GM23248 (cell line): ENCODE data around the gene ERMAP.

Experiments
- EZH2 ChIP-seq: fragments of 200-600 bp; sonication (generic); IDR thresholded peaks from 2 replicates; pipeline ENCODE4 v1.6.1; 2018; ENCODE audit warnings: antibody characterized with exemption, mild to moderate bottlenecking; ENCODE audit not compliant: insufficient read depth, poor library complexity, severe bottlenecking
- EZH2phosphoT487 ChIP-seq: fragments of 200-600 bp; sonication (generic); IDR thresholded peaks from 2 replicates; pipeline ENCODE4 v1.6.1; 2018; ENCODE audit warnings: antibody characterized with exemption, moderate library complexity, mild to moderate bottlenecking, low read depth; ENCODE audit not compliant: insufficient read depth

- TF ChIP-seq EZH2 (no peak), EZH2phosphoT487 (no peak)
These were observed 18.9 kb upstream of the ERMAP start for GRCh38 chr1:42797979-42798378.
